HTERT RPE-1 (cell line): ENCODE results near the gene KDM4B.

Experiments
- in situ Hi-C: fragments of 300-500 bp; cut with MboI; formaldehyde crosslinking; loops from 4 replicates; pipeline ENCODE4 v1.14.3; 2020; ENCODE audit warnings: low sequenced_read_pairs

Gene KDM4B

GRCh38 chr19:4984438-4984990, 15.6 kb downstream of the KDM4B start:
- in situ Hi-C loops, result no loop called here

DNA sequence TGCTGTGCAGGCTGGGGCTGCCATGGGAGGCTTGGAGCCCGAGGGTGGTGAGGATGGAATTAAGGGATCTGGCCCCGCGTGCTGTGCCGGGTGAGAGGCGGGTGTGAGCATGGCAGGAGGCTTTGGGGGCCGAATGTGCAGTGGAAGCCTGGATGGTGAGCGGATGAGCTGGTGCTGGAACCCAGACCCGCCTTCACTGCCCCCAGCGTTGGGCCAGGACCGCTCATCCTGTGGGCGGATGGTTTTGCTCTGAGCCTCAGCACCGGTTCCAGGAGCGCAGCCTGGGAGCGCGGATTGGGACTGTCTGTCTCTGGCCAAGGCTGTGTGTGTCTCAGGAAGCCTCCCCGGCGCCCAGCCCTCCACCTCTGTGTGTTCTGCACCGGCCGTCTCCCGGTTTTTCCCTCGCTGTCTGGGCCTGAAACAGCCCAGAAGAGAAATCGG, 16.7 kb downstream of the KDM4B start:
- in situ Hi-C loops, result no loop called here

DNA sequence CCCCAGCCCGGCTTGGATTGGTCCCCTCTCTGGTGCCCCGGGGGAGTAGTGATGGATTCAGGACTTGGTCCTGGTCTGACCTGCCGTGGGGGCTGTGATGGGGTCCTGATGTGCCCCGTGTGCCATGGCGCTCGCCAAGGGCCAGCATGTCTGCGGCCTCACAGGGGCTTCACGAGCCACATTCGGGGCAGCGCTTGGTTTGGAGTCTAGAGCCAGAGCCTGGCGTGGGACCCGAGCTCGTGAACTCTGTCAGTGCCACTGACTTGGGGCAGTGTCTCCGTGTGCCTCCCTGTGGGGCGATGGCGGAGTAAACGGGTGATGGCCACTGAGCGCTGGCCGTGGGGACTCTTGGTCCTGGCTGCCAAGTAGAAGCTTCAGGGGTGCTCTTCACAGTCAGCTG, 17.1 kb downstream of the KDM4B start:
- in situ Hi-C loops, result no loop called here

DNA sequence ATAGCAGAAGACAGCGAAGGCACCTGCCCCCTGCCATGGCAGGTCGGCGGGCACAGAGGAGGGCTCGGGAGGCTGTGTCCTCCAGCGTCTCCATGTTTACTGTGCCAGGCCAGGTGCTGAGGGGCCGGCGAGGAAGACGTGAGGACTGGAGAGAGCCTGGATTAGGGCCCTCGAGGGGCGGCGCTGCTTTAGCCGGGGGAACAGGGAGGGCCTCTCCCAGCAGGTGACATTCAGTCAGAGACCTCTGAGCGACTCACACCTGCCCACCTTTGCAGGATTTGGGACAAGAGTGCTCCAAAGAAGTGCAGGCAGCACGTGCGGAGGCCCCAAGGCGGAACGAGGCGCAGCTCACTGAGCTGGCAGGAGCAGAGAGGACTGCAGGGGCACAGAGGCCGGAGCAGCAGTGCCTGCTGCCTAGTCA, 17.6 kb downstream of the KDM4B start:
- in situ Hi-C loops, result no loop called here

DNA sequence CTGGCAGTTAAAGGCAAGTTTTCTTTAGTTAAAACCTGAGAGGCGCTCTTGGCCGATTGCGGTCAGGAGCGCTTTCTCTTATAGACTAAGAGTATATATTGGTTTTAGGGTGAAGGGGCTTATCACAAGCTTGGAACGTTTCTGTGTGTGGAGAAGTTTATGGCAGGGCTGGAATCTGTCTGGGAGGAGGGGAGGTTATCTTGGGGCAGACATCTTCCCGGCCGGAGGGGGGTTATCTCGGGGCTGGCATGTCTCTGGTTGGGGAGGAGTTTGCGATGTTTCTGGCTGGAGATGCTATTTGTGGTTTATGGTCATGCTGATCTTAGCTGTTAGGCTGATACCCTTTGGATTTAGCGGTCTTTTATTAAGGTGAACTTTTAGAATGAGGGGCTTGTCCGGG, 18.3 kb downstream of the KDM4B start:
- in situ Hi-C loops, result no loop called here

- in situ Hi-C loops, result no loop called here
Measured at GRCh38 chr19:4987692-4988370, 18.9 kb downstream of the KDM4B start.

DNA sequence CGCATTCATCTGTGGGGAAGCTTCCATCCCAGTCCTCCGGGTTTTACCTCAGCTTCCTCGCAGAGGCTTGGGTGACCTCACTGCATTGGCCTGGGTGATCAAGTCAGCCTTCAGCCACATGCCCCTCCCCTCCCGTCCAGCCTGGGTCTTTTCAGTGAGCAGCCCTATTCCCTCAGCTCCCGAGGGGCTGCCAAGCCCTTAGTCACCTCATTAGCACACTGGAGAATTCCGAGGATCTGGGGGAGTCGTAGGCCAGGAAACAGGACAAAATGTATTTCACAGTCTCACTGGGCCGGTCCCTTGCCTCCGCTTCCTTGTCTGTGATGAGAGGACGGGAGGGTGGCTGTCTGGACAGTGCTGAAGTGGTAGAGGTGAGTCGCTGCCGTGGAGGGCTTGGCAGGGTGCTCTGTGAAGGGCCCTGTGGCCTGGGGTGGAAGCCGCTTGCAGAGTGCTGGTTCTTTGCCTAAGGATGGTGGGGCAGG, 19.9 kb downstream of the KDM4B start:
- in situ Hi-C loops, result no loop called here

DNA sequence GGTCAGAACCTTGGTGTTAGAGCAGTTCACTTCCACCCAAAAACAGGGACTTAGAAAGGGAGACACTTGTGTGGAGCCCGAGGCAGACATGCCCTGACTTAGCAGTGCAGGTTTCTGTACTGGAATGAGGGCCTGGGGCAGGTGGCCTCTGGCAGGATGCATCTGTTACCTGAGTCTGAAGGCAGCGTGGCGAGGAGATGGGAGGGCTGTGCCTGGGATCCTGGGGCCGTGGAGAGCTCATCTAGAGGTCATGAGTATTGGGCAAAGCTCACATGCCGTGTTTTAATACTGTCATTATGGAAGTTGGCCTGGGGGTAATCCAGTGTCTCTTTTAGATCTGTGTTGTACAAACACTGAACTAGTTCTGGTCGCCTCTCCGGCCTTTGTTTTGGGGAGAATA, 21.4 kb downstream of the KDM4B start:
- in situ Hi-C loops, result no loop called here

GRCh38 chr19:4991538-4991937, 22.6 kb downstream of the KDM4B start:
- in situ Hi-C loops, result no loop called here

DNA sequence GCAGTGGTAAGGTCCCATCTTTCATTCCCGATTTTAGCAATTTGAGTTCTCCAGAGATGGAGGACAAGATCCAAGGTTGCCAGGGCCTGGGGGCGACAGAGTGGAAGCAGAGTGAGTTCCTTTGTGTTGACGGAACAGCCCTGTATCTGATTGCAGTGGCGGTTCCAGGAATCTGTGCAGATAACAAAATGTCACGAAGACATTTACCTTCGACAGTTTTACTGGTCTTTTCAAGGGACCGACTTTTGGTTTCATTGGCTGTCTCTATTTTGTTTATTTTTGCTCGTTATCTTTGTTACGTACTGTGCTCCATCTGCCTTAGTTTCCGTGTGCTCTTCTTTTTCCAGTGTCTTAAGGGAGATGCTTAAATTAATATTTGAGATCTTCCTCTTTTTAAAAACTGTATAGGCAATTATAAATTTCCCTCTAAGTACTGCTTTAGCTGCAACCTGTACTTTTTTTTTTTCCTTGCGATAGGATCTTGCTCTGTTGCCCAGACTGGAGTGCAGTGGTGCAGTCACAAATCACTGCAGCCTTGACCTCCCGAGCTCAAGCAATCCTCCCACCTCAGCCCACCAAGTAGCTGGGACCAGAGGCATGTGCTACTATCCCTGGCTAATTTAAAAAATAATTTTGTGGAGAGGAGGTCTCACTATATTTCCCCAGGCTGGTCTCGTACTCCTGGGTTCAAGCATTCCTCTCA, 23.2 kb downstream of the KDM4B start:
- in situ Hi-C loops, result no loop called here

GRCh38 chr19:4993683-4994082, 24.8 kb downstream of the KDM4B start:
- in situ Hi-C loops, result no loop called here

DNA sequence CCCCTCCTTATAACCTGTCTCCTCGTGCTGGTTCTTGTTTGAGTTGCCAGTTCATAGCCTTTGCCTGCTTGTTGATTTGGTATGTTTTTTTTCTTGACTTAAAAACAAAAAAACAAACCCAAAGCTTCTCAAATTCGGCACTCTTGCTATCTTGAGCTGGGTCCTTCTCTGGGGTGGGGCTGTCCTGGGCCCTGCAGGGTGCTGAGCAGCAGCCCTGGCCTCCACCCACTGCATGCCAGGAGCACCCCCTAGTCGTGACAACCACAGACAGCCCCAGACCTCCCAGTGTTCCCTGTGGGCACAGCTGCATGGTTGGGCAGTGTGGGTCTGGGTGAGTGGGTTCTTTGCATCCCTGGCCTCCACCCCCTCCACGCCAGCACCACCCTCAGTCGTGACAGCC, 27.8 kb downstream of the KDM4B start:
- in situ Hi-C loops, result no loop called here

DNA sequence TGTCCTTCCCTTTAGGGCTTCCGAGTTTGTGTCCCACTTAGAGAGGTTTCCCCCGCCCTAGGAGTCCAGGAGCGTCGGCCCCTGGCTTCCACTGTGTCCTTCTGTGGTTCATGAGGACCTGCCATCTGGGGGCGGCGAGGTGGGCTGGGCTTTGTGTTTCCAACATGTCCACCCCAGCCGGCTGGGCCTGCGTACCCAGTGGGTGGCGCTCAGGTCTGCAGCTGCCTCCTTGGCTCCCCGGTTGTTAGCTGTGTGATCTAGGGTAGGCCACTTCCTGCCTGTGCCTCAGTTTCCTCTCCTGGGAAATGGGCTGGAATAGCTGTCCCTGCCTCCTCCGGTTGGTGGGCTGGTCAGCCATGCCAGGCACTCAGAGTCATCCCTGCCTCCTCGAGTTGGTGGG, 28.4 kb downstream of the KDM4B start:
- in situ Hi-C loops, result no loop called here

GRCh38 chr19:5000120-5000611, 31.3 kb downstream of the KDM4B start:
- in situ Hi-C loops, result no loop called here

- in situ Hi-C loops, result no loop called here
Measured at GRCh38 chr19:5001615-5002014, 32.7 kb downstream of the KDM4B start.

DNA sequence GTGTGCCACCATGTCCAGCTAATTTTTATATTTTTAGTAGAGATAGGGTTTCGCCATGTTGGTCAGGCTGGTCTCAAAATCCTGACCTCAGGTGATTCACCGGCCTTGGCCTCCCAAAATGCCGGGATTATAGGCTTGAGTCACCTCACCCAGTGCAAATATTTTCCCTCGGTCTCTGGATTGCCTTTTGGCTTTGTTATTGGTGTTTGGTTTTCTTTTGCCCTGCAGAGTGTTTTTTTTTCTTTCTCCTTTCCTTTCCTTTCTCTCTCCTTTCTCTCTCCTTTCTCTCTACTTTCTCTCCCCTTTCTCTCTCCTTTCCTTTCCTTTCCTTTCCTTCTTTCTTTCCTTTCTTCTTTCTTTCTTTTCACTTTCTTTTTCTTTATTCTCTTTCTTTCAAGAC, 33.2 kb downstream of the KDM4B start:
- in situ Hi-C loops, result no loop called here

DNA sequence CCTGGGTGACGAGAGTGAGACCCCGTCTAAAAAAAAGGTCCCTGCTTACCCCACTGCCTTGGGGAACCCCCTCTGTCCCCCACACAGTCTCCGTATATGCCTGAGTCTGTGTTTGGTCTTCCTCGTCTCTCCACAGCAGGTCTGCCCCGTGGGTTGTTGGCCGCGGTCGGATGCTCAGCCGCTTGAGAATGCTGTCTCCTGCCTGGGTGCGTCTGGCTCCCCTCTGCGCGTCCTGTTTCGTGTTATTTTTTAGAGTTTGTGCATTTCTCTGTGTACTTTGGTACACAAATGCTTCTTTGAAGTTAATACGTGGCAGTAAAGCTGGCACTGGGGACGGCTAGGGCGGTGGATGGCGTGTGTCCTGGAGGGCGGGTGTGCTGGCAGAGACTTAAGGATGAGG, 34.9 kb downstream of the KDM4B start:
- in situ Hi-C loops, result no loop called here

DNA sequence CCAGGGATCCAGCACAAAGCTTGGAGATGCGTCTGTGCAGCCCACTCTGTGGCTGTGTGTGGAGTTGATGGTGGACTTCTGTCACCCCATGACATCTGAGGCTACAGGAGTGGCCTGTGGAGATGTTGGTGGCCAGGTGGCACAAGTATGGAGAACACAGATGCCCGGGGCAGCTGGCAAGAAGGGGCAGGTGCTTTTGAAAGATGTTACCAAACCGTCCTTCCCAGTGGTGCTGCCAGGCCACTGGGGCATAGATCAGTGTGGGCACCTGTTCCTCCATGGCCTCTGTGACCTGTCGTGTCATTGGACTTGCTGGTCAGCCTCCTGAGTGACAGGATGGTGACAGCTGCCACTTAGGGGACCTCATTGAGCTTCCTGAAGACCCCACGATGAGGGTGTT, 36.2 kb downstream of the KDM4B start:
- in situ Hi-C loops, result no loop called here

DNA sequence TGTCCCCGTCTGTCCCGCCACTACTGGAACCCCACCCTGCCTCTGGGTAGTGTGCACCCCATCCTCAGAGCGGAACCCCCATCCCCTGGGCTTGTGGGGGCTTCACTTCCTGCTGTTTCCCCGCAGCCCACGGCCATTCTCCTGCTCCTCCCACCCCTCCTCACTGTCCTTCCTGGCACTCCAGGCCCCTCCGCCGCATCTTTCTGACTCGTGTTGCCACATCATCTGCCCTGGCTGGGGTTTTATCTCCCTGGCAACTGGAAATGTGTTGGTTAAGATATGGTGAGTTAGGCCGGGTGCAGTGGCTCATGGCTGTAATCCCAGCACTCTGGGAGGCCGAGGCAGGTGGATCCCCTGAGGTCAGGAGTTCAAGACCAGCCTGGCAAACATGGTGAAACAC, 37.3 kb downstream of the KDM4B start:
- in situ Hi-C loops, result no loop called here

GRCh38 chr19:5006821-5007220, 37.9 kb downstream of the KDM4B start:
- in situ Hi-C loops, result no loop called here

GRCh38 chr19:5011476-5012238, 42.7 kb downstream of the KDM4B start:
- in situ Hi-C loops, result no loop called here
